ENCODE data around the gene PDK4. TPM values are rescaled to one million over a fixed set of nuclear protein-coding genes. Genes with fewer than 3 reads are reported as not detected.
A peak's percentile ranks its signal among the peaks of the same experiment; 100 is the strongest.

Gene PDK4
- total RNA-seq = 0.29 and 0.52 TPM in 2 replicates

GRCh38 chr7:95596198-95597063 is at the start of gene PDK4:
Gene PDK4 (minus strand): TSS chr7:95596516. CDS start chr7:95596293, 223 bp downstream.
- TF ChIP-seq CTCF (conservative IDR thresholded peaks at IDR 0.05; ENCODE audit: low read depth, low read length) = no peak
- peak within 1 kb of the TSS; percentile 71 for H3K4me3 ChIP-seq (ENCODE audit: low read depth, low read length)
- no peak for DNase-seq (ENCODE audit: low read depth)

- H3K4me3 ChIP-seq (ENCODE audit: low read depth, low read length) = no peak overlapping the region
- no peak for TF ChIP-seq CTCF (conservative IDR thresholded peaks at IDR 0.05; ENCODE audit: low read depth, low read length)
- DNase-seq (ENCODE audit: low read depth) = no peak
Measured at GRCh38 chr7:95642173-95642572, 45.9 kb upstream of the PDK4 start.

- no peak for DNase-seq (ENCODE audit: low read depth)
- H3K4me3 ChIP-seq (ENCODE audit: low read depth, low read length) = no peak overlapping the region
- TF ChIP-seq CTCF (conservative IDR thresholded peaks at IDR 0.05; ENCODE audit: low read depth, low read length) = no peak
Measured at GRCh38 chr7:95636140-95636940, 40.0 kb upstream of the PDK4 start.

- H3K4me3 ChIP-seq (ENCODE audit: low read depth, low read length) = no peak overlapping the region
- no peak for DNase-seq (ENCODE audit: low read depth)
- TF ChIP-seq CTCF (conservative IDR thresholded peaks at IDR 0.05; ENCODE audit: low read depth, low read length) = no peak
Measured at GRCh38 chr7:95632609-95633008, 36.3 kb upstream of the PDK4 start.

GRCh38 chr7:95631527-95631926 is 35.2 kb upstream of the PDK4 start:
- TF ChIP-seq CTCF (conservative IDR thresholded peaks at IDR 0.05; ENCODE audit: low read depth, low read length) = no peak
- no peak overlapping the region for H3K4me3 ChIP-seq (ENCODE audit: low read depth, low read length)
- DNase-seq (ENCODE audit: low read depth) = no peak

DNA sequence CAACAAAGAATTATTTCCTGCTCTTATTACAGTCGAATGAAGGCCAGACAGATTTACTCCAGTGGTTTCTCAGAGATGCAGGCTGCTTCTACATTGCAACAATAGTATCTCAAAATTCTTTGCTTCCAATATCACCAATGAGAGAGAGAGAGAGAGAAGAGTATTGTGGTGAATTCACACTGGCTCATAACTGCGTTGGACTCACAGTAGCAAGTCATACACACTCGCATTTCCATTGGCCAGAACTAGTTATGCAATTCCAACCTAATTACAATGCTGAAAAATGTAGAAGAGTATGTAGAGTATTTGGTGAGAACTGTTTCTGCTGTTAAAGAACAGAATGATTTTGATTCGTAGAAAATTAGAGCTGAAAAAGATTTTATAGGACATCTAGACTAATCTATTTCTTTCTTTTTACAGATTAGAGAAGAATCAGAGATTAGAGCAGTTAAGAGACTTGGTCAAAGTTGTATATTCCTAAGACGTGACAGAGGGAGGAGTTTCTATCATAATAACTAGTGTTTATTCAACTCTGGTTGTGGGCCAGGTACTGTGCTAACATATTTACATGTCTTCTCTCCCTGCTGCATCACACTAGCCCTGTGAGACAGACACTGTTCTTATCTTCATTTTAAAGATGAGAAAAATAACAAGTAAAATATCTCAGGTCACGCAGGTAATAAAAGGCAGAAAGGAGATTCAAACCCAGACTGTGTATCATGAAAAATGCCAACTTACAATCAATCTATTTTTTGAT is 34.6 kb upstream of the PDK4 start:
- no peak for DNase-seq (ENCODE audit: low read depth)
- no peak overlapping the region for H3K4me3 ChIP-seq (ENCODE audit: low read depth, low read length)
- no peak for TF ChIP-seq CTCF (conservative IDR thresholded peaks at IDR 0.05; ENCODE audit: low read depth, low read length)
